ENCODE measurements around the gene NEK1. TPM values are rescaled to one million over a fixed set of nuclear protein-coding genes. Genes with fewer than 3 reads are reported as not detected.

NEK1 gene
- polyA plus RNA-seq, 1 donor (not counting 4 experiments of a cell fraction or from before 2014, with no cell fraction given), result 7.8 TPM

DNA sequence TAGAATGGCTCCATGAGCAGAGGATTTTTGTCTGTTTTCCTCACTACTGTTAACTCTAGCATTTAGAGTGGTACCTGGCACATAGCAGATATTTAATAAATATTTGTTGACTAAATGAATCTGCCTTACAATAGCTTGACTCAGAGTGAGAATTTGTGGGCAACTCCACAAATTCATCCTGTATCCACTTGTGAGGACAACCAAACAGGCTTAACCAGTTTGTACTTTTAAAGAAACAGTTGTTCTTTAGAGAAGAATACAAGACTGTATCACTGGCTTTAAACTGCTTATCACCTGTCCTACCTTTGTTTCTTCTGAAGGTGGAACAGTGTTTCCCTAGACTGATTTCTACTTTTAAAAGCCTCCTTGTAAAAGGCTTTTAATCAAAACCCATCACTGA is 200.3 kb downstream of the NEK1 start:
- H3K4me3 ChIP-seq (ENCODE audit: control insufficient read depth in 2 of 3, extremely low read depth in 1 of 3, insufficient read depth in 2 of 3, low read depth in 1 of 3, low read length in 3 of 3), result no peak overlapping the region
- dilution Hi-C loops (cut with MboI; ENCODE audit: extremely low pct_ligation_motif_present, low sequenced_read_pairs), result no loop called here
- H2AFZ ChIP-seq (ENCODE audit: control insufficient read depth, low read length), result no peak overlapping the region
- H3K9me3 ChIP-seq (ENCODE audit: control insufficient read depth, low read depth, low read length), result no peaks in the 10 kb centered on the region
- no peaks in the 10 kb centered on the region for H4K20me1 ChIP-seq (ENCODE audit: control insufficient read depth, extremely low read depth, insufficient read depth, low read length)
- DNase-seq (ENCODE audit: low read depth, low spot score) (no peak), FAIRE-seq (no peak)
- no peak overlapping the region for H3K9ac ChIP-seq (ENCODE audit: control insufficient read depth, extremely low read depth, insufficient read depth, low read length)
- TF ChIP-seq, protein P1, sequence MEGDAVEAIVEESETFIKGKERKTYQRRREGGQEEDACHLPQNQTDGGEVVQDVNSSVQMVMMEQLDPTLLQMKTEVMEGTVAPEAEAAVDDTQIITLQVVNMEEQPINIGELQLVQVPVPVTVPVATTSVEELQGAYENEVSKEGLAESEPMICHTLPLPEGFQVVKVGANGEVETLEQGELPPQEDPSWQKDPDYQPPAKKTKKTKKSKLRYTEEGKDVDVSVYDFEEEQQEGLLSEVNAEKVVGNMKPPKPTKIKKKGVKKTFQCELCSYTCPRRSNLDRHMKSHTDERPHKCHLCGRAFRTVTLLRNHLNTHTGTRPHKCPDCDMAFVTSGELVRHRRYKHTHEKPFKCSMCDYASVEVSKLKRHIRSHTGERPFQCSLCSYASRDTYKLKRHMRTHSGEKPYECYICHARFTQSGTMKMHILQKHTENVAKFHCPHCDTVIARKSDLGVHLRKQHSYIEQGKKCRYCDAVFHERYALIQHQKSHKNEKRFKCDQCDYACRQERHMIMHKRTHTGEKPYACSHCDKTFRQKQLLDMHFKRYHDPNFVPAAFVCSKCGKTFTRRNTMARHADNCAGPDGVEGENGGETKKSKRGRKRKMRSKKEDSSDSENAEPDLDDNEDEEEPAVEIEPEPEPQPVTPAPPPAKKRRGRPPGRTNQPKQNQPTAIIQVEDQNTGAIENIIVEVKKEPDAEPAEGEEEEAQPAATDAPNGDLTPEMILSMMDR (optimal IDR thresholded peaks at IDR 0.05 in 1 of 3, IDR thresholded peaks at IDR 0.05 in 1 of 3, conservative IDR thresholded peaks at IDR 0.05 in 1 of 3; ENCODE audit: extremely low read depth in 1 of 3, insufficient read depth in 2 of 3, low read length in 3 of 3), result no peak
- no peak for TF ChIP-seq EZH2 (IDR thresholded peaks at IDR 0.05; ENCODE audit: low read length)
- H3K27ac ChIP-seq (ENCODE audit: control insufficient read depth, insufficient read depth, low read length), result no peak overlapping the region
- no peaks in the 10 kb centered on the region for H3K79me2 ChIP-seq (ENCODE audit: control insufficient read depth, insufficient read depth, low read length)
- H3K4me1 ChIP-seq (ENCODE audit: control insufficient read depth, extremely low read depth, insufficient read depth, low read length), result peaks cover 15% of the 10 kb centered on the region
- no peaks in the 10 kb centered on the region for H3K36me3 ChIP-seq (ENCODE audit: control insufficient read depth in 2 of 2, extremely low read depth in 1 of 2, insufficient read depth in 2 of 2, low read length in 2 of 2)
- no peaks in the 10 kb centered on the region for H3K27me3 ChIP-seq (ENCODE audit: control insufficient read depth, extremely low read depth, insufficient read depth, low read length)
- H3K9me1 ChIP-seq (ENCODE audit: control insufficient read depth, extremely low read depth, insufficient read depth, low read length), result no peaks in the 10 kb centered on the region
- peak overlapping the region; percentile 36 for H3K4me2 ChIP-seq (ENCODE audit: control insufficient read depth, extremely low read depth, insufficient read depth, low read depth, low read length)

DNA sequence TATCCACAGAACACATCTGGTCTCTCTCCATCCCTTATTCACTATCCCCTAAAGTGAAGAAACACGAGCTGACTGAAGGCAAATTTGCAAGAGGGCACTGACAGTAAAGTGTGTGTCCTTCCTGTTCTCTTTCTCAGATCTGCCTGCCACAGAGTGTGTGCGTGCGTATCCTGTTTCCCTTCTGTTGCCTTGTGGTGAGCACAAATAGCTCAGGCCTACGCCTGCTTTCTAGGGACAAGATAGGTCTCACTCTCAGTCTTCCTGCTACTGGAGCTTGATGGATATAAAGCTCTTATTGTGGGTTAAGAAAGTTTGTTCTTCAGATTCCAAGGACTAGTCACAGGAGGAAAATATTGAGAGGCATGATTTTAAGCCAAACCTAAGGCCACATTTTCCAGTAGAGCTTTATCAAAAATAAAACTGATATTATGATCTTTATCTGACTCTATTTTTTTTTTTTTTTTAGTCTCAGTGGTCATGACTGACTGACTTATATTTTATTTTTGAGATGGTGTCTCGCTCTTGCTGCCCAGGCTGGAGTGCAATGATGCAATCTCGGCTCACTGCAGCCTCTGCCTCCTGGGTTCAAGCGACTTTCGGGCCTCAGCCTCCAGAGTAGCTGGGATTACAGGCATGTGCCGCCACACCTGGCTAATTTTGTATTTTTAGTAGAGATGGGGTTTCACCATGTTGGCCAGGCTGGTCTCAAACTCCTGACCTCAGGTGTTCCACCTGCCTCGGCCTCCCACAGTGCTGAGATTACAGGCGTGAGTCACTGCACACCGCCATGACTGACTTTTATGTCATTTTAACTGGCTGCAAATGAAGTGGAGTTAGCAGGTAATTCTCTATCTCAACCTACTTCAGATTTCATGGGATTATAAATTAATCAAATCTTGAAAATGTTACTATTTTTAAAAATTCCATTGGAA is 201.3 kb downstream of the NEK1 start:
- FAIRE-seq (no peak), DNase-seq (ENCODE audit: low read depth, low spot score) (no peak)
- H3K4me2 ChIP-seq (ENCODE audit: control insufficient read depth, extremely low read depth, insufficient read depth, low read depth, low read length), result no peak overlapping the region
- dilution Hi-C loops (cut with MboI; ENCODE audit: extremely low pct_ligation_motif_present, low sequenced_read_pairs), result no loop called here
- H3K9me1 ChIP-seq (ENCODE audit: control insufficient read depth, extremely low read depth, insufficient read depth, low read length), result no peaks in the 10 kb centered on the region
- no peak overlapping the region for H3K4me3 ChIP-seq (ENCODE audit: control insufficient read depth in 2 of 3, extremely low read depth in 1 of 3, insufficient read depth in 2 of 3, low read depth in 1 of 3, low read length in 3 of 3)
- no peak for TF ChIP-seq EZH2 (IDR thresholded peaks at IDR 0.05; ENCODE audit: low read length)
- TF ChIP-seq, protein P1 (optimal IDR thresholded peaks at IDR 0.05 in 1 of 3, IDR thresholded peaks at IDR 0.05 in 1 of 3, conservative IDR thresholded peaks at IDR 0.05 in 1 of 3; ENCODE audit: extremely low read depth in 1 of 3, insufficient read depth in 2 of 3, low read length in 3 of 3), result no peak
- no peaks in the 10 kb centered on the region for H3K9me3 ChIP-seq (ENCODE audit: control insufficient read depth, low read depth, low read length)
- H3K27ac ChIP-seq (ENCODE audit: control insufficient read depth, insufficient read depth, low read length), result no peak overlapping the region
- H3K36me3 ChIP-seq (ENCODE audit: control insufficient read depth in 2 of 2, extremely low read depth in 1 of 2, insufficient read depth in 2 of 2, low read length in 2 of 2), result no peaks in the 10 kb centered on the region
- H3K79me2 ChIP-seq (ENCODE audit: control insufficient read depth, insufficient read depth, low read length), result no peaks in the 10 kb centered on the region
- no peaks in the 10 kb centered on the region for H3K27me3 ChIP-seq (ENCODE audit: control insufficient read depth, extremely low read depth, insufficient read depth, low read length)
- no peaks in the 10 kb centered on the region for H4K20me1 ChIP-seq (ENCODE audit: control insufficient read depth, extremely low read depth, insufficient read depth, low read length)
- no peak overlapping the region for H3K9ac ChIP-seq (ENCODE audit: control insufficient read depth, extremely low read depth, insufficient read depth, low read length)
- H2AFZ ChIP-seq (ENCODE audit: control insufficient read depth, low read length), result no peak overlapping the region
- peaks cover 15% of the 10 kb centered on the region for H3K4me1 ChIP-seq (ENCODE audit: control insufficient read depth, extremely low read depth, insufficient read depth, low read length)

All from keratinocyte (primary cell).